HG03280 (cell line): Measurements from ENCODE around the gene MLH1.

Source experiments
- ATAC-seq: cut with Tn5 transposase; IDR thresholded peaks from one replicate; pipeline ENCODE4 v1.9.1; 2021; ENCODE audit warnings: mild to moderate bottlenecking, moderate library complexity; ENCODE audit not compliant: unreplicated experiment

MLH1 gene

GRCh38 chr3:37087870-37088269 lies 94.6 kb downstream of the MLH1 start:
- ATAC-seq, result no peak

- ATAC-seq, result no peak
Measured at GRCh38 chr3:37092484-37092883, 99.2 kb downstream of the MLH1 start.

- ATAC-seq, result no peak
Measured at GRCh38 chr3:37093481-37093880, 100.2 kb downstream of the MLH1 start.

GRCh38 chr3:37094636-37095035 lies 101.3 kb downstream of the MLH1 start:
- ATAC-seq, result no peak

GRCh38 chr3:37096288-37096687 lies 103.0 kb downstream of the MLH1 start:
- ATAC-seq, result no peak

- ATAC-seq, result no peak
Measured at GRCh38 chr3:37096975-37097374, 103.7 kb downstream of the MLH1 start.

- ATAC-seq, result no peak
Measured at GRCh38 chr3:37097776-37098175, 104.5 kb downstream of the MLH1 start.

- ATAC-seq, result no peak
Measured at GRCh38 chr3:37098884-37099283, 105.6 kb downstream of the MLH1 start.

GRCh38 chr3:37099469-37099868 lies 106.2 kb downstream of the MLH1 start:
- ATAC-seq, result no peak

GRCh38 chr3:37100411-37100810 lies 107.1 kb downstream of the MLH1 start:
- ATAC-seq, result no peak
